Tibial artery (tissue), 4 donors: ENCODE data around the gene SH3RF3.

Experiments
- DNase-seq, 2 donors: peaks; one replicate each; pipeline ENCODE4 v3.0.0-alpha.2; 2019
- H3K27ac ChIP-seq, 2 donors: fragments of 200-600 bp; sonication (generic) in 1 of 2; 1 replicate in 1 of 2; 2 replicates in 1 of 2; pipeline ENCODE4 v1.5.1; 2018 to 2019; ENCODE audit warnings: mild to moderate bottlenecking in 1 of 2
- H3K27me3 ChIP-seq, 2 donors: fragments of 200-600 bp; sonication (generic) in 1 of 2; one replicate each; pipeline versions ENCODE4 v1.5.1 to v1.6.0; 2016 to 2019
- H3K36me3 ChIP-seq, 3 donors: fragments of 200-600 bp; sonication (generic) in 2 of 3; one replicate each; pipeline ENCODE4 v1.5.1; 2016 to 2019; ENCODE audit warnings: mild to moderate bottlenecking in 2 of 3
- H3K4me1 ChIP-seq, 4 donors: fragments of 200-600 bp; sonication (generic) in 2 of 4; 1 replicate in 3 of 4; 2 replicates in 1 of 4; pipeline ENCODE4 v1.5.1; 2016 to 2019
- H3K4me3 ChIP-seq, 2 donors: fragments of 200-600 bp; sonication (generic) in 1 of 2; 1 replicate in 1 of 2; 2 replicates in 1 of 2; pipeline ENCODE4 v1.5.1; 2018 to 2019; ENCODE audit warnings: mild to moderate bottlenecking in 2 of 2
- H3K9me3 ChIP-seq, 3 donors: fragments of 200-600 bp; sonication (generic) in 1 of 3; one replicate each; pipeline ENCODE4 v1.5.1; 2016 to 2019
- CTCF ChIP-seq, 2 experiments: fragments of 200-600 bp in 1 of 2; fragments of 450-650 bp in 1 of 2; IDR thresholded peaks; one replicate each; pipeline ENCODE4 v1.5.1; 2017 to 2019; ENCODE audit warnings: antibody characterized with exemption in 2 of 2, mild to moderate bottlenecking in 1 of 2, moderate library complexity in 1 of 2
- intact Hi-C: fragments of 100-400 bp; cut with DNase I; formaldehyde crosslinking; loops from one replicate; pipeline ENCODE4 v1.15.0; 2023; ENCODE audit warnings: low total_unique reads

SH3RF3 gene

DNA sequence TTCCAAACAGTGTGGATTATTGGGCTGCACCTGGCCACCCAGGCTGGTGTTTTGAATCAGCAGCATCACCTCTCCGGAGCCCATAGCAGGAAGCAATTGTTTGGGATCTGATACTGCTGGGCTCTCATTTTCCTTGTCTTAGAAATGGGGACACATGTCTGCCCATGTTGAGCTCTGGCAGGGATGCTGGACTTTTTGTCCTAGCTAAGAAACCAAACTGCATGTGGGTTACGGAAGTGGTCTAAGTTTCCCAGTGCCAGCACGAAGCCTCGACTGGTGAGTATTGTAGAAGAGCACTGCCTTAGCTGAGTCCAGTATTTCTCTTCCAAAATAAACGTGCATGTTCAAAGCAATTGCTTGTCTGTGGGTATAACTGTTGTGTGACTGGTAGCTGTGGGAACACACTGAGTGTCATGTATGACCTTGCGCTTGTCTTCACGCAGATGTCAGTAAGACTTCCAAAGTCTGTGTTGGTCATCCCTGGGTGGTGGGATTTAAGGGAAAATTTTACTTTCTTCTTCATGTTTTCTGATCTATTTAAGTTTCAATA lies 43.6 kb downstream of the SH3RF3 start:
- Histone ChIP-seq H3K9me3 (no peaks in the 10 kb centered on the region), H3K27me3 (no peaks in the 10 kb centered on the region), H3K4me1 (peaks cover 6 to 83% (median 56%) of the 10 kb centered on the region in 4 donors), H3K36me3 (no peaks in the 10 kb centered on the region), H3K4me3 (peak overlapping the region in 1 of 2 donors; percentile 35), H3K27ac (peak overlapping the region; percentile 91 to 94)
- no peak for TF ChIP-seq CTCF (IDR thresholded peaks at IDR 0.05)
- intact Hi-C loops: loop anchor here (2.0 to 5.0 kb wide), 2 partner anchors 44 to 265 kb away; partner anchors contain the start of gene SH3RF3
- DNase-seq: peak in 1 of 2 donors; percentile 65

DNA sequence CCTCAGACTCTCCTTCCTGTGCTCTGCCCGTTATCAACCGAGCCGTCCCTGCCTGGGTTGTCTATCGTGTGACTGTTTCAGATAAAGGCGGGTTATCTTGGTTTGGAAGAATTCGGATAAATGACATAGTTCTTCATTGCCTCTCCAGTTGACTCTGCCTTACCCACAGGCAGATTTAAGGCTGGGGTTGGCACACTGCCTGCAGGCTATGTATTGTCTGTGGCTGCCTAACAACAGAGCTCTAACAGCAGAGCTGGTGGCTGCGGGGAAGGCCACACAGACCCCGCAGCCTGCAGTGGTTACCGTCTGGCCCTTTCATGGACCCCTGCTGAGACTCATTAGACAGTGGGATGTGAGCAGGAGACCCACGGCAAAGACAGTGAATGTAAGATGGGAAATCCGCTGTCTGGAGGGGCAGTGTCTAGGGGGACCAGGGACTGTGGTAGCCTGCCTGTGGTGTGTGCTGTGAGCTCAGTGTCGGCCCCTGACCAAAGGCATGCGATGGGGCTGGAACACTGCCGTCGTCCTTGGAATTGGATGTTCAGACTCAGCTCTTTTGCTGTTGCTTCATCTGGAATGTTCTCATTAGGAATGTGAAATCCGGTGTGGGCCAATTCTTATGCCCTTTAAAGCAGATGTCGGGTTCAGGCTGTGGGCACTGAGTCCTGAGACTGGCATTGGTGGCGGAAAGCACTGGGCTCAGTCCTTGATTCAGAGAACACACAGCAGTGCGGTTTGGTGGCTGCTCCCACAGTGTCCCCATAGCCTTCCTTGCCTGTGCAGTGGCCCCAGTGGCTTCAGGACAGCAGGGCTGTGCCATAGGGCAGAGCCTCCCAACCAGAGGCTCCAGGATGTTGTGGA lies 44.5 kb downstream of the SH3RF3 start:
- Histone ChIP-seq H3K36me3 (no peaks in the 10 kb centered on the region), H3K4me3 (peak overlapping the region in 1 of 2 donors; percentile 14), H3K9me3 (no peaks in the 10 kb centered on the region), H3K4me1 (peaks cover 6 to 89% (median 59%) of the 10 kb centered on the region in 4 donors), H3K27me3 (no peaks in the 10 kb centered on the region), H3K27ac (peak overlapping the region; percentile 91 to 94)
- no peak for TF ChIP-seq CTCF (IDR thresholded peaks at IDR 0.05)
- peak; percentile 93 to 96 for DNase-seq
- intact Hi-C loops: loop anchor here (2.0 to 5.0 kb wide), 2 partner anchors 45 to 264 kb away; partner anchors contain the start of gene SH3RF3

- Histone ChIP-seq H3K27ac (peak overlapping the region; percentile 91 to 94), H3K27me3 (no peaks in the 10 kb centered on the region), H3K9me3 (no peaks in the 10 kb centered on the region), H3K4me3 (peak overlapping the region in 1 of 2 donors; percentile 14), H3K4me1 (peaks cover 6 to 87% (median 57%) of the 10 kb centered on the region in 4 donors), H3K36me3 (no peaks in the 10 kb centered on the region)
- DNase-seq: peak in 1 of 2 donors; percentile 69
- no peak for TF ChIP-seq CTCF (IDR thresholded peaks at IDR 0.05)
- intact Hi-C loops: loop anchor here (5.0 kb wide), 1 partner anchor 263 kb away; no protein-coding TSS in a partner anchor
Measured at GRCh38 chr2:109174214-109174613, 45.2 kb downstream of the SH3RF3 start.

DNA sequence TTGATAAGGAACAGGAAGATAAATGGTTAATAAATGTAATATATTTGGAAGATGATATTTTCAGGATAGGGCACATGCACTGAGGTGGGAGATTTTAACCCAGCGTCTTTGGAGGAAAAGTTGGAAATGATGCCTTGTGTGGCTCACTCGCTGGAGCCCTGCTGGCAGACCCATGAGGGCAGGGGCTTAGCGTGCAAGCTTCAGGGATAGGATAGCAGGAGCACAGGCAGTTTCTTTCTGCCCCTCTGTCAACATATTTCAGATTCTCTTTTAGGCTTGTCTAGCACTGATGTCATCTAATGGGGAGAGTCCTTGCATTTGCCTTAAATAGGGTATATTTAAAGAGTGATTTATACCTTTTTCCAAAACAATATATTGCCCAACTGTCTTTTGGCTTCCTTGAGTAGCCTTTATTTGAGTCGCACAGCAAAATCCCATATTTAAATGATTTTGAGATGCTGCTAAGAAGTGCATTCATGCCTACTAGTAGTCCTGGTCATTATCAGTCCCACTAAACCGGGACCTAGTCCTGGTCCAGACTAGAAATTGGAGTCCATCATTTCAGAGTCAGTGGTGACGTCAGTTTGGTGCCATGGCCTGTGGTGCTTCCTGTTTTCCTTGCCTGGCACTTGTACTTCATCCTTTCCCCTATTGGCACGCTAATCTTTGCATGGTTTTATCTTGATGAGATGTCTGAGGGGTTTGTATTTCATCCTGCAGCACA lies 45.8 kb downstream of the SH3RF3 start:
- H3K27ac ChIP-seq: peak overlapping the region; percentile 91 to 94
- no peaks in the 10 kb centered on the region for H3K36me3 ChIP-seq
- intact Hi-C loops: loop anchor here (5.0 kb wide), 1 partner anchor 263 kb away; no protein-coding TSS in a partner anchor
- no peak overlapping the region for H3K4me3 ChIP-seq
- peaks cover 6 to 84% (median 57%) of the 10 kb centered on the region in 4 donors for H3K4me1 ChIP-seq
- H3K9me3 ChIP-seq: no peaks in the 10 kb centered on the region
- DNase-seq: peak in 1 of 2 donors; percentile 52
- no peak for TF ChIP-seq CTCF (IDR thresholded peaks at IDR 0.05)
- no peaks in the 10 kb centered on the region for H3K27me3 ChIP-seq

- peak in 1 of 2 donors; percentile 54 for DNase-seq
- peak overlapping the region; percentile 91 to 94 for H3K27ac ChIP-seq
- H3K27me3 ChIP-seq: no peaks in the 10 kb centered on the region
- H3K4me1 ChIP-seq: peaks cover 6 to 79% (median 56%) of the 10 kb centered on the region in 4 donors
- H3K4me3 ChIP-seq: no peak overlapping the region
- no peaks in the 10 kb centered on the region for H3K9me3 ChIP-seq
- no peak for TF ChIP-seq CTCF (IDR thresholded peaks at IDR 0.05)
- no peaks in the 10 kb centered on the region for H3K36me3 ChIP-seq
- intact Hi-C loops: no loop called here
Measured at GRCh38 chr2:109175350-109175678, 46.3 kb downstream of the SH3RF3 start.
